Breast epithelium (tissue), 4 donors: ENCODE data around the gene STAU1. TPM values are rescaled to one million over a fixed set of nuclear protein-coding genes. Genes with fewer than 3 reads are reported as not detected.

Experiments used
- DNase-seq, 2 donors: peaks; one replicate each; pipeline ENCODE4 v3.0.0-alpha.2; 2019; ENCODE audit warnings: low spot score in 2 of 2
- H3K27ac ChIP-seq, 2 donors: fragments of 200-600 bp; sonication (generic) in 1 of 2; one replicate each; pipeline ENCODE4 v1.5.1; 2016 to 2019; ENCODE audit warnings: mild to moderate bottlenecking in 1 of 2
- H3K27me3 ChIP-seq, 2 donors: fragments of 200-600 bp; sonication (generic) in 1 of 2; one replicate each; pipeline versions ENCODE4 v1.5.1 to v1.6.0; 2017 to 2019; ENCODE audit warnings: control low read depth in 1 of 2, mild to moderate bottlenecking in 1 of 2
- H3K36me3 ChIP-seq: fragments of 200-600 bp; one replicate; pipeline ENCODE4 v1.5.1; 2019
- H3K4me1 ChIP-seq, 2 donors: fragments of 200-600 bp; sonication (generic); one replicate each; pipeline ENCODE4 v1.5.1; 2016 to 2019; ENCODE audit warnings: control low read depth in 1 of 2
- H3K4me3 ChIP-seq, 3 donors: fragments of 200-600 bp; sonication (generic); 1 replicate in 2 of 3; 2 replicates in 1 of 3; pipeline ENCODE4 v1.5.1; 2016 to 2019; ENCODE audit warnings: mild to moderate bottlenecking in 3 of 3, moderate library complexity in 2 of 3
- H3K9me3 ChIP-seq, 2 donors: fragments of 200-600 bp; sonication (generic) in 1 of 2; one replicate each; pipeline ENCODE4 v1.5.1; 2016 to 2019; ENCODE audit warnings: control low read depth in 1 of 2
- CTCF ChIP-seq, 3 donors: fragments of 450-650 bp; IDR thresholded peaks; one replicate each; pipeline ENCODE4 v1.5.1; 2016 to 2017; ENCODE audit warnings: antibody characterized with exemption in 3 of 3, mild to moderate bottlenecking in 3 of 3, moderate library complexity in 3 of 3
- POLR2A ChIP-seq: fragments of 450-650 bp; IDR thresholded peaks from one replicate; pipeline ENCODE4 v1.6.1; 2016; ENCODE audit warnings: antibody characterized with exemption, mild to moderate bottlenecking, moderate library complexity
- POLR2AphosphoS5 ChIP-seq, 3 donors: sonication (generic); formaldehyde crosslinking; IDR thresholded peaks; one replicate each; pipeline ENCODE4 v1.6.1; 2017; ENCODE audit warnings: antibody characterized with exemption in 3 of 3
- intact Hi-C: fragments of 100-400 bp; cut with DNase I; formaldehyde crosslinking; loops from one replicate; pipeline ENCODE4 v1.15.1; 2023; ENCODE audit warnings: low total_unique reads
- total RNA-seq, 3 donors: library from RNA; depleted of rRNA; stranded (reverse); fragments of >200 nt; gene quantifications; one replicate each; pipeline ENCODE4 v1.1.0, GENCODE V29; 2016

STAU1 gene
- total RNA-seq: 10 to 100 TPM; 79.8 to 85.2 (median 79.9) TPM

- intact Hi-C loops: no loop called here
- TF ChIP-seq POLR2AphosphoS5 (IDR thresholded peaks at IDR 0.05): peak; percentile 11 to 63 (median 51)
- no peak for TF ChIP-seq CTCF (IDR thresholded peaks at IDR 0.05)
- peak; percentile 57 for TF ChIP-seq POLR2A
Measured at GRCh38 chr20:49187851-49188641, at the start of gene STAU1. TSS of gene STAU1 (minus strand) at chr20:49188334. CDS start at chr20:49166201, 22,133 bp downstream.

GRCh38 chr20:49237531-49237930, 49.4 kb upstream of the STAU1 start:
- Histone ChIP-seq H3K4me1 (no peaks in the 10 kb centered on the region), H3K9me3 (no peaks in the 10 kb centered on the region), H3K27ac (no peak overlapping the region), H3K27me3 (no peaks in the 10 kb centered on the region), H3K36me3 (peaks cover 45% of the 10 kb centered on the region), H3K4me3 (no peak overlapping the region)
- DNase-seq: no peak
- intact Hi-C loops: loop anchor here (10.0 kb wide), 1 partner anchor 1993 kb away; no protein-coding TSS in a partner anchor
- TF ChIP-seq CTCF (IDR thresholded peaks at IDR 0.05) (no peak), POLR2A (no peak), POLR2AphosphoS5 (IDR thresholded peaks at IDR 0.05) (no peak)

More at GRCh38 chr20:49187851-49188641, at the start of gene STAU1:
- Histone ChIP-seq H3K27me3 (no peaks in the 10 kb centered on the region), H3K27ac (peak within 1 kb of the TSS; percentile 92 to 96), H3K4me1 (peaks cover 0 to 7% of the 10 kb centered on the region in 2 donors), H3K9me3 (no peaks in the 10 kb centered on the region), H3K36me3 (no peaks in the 10 kb centered on the region), H3K4me3 (peak within 1 kb of the TSS; percentile 67 to 96 (median 87))
- DNase-seq: peak; percentile 92 to 94

- Histone ChIP-seq H3K36me3 (peaks cover 45% of the 10 kb centered on the region), H3K4me1 (no peaks in the 10 kb centered on the region), H3K27ac (no peak overlapping the region), H3K27me3 (no peaks in the 10 kb centered on the region), H3K9me3 (no peaks in the 10 kb centered on the region), H3K4me3 (no peak overlapping the region)
- DNase-seq: no peak
- TF ChIP-seq POLR2A: no peak
- TF ChIP-seq CTCF (IDR thresholded peaks at IDR 0.05): no peak
- no peak for TF ChIP-seq POLR2AphosphoS5 (IDR thresholded peaks at IDR 0.05)
- intact Hi-C loops: loop anchor here (10.0 kb wide), 1 partner anchor 1992 kb away; no protein-coding TSS in a partner anchor
Measured at GRCh38 chr20:49236301-49236700, 48.2 kb upstream of the STAU1 start.

GRCh38 chr20:49234831-49235230, 46.7 kb upstream of the STAU1 start:
- no peaks in the 10 kb centered on the region for H3K27me3 ChIP-seq
- intact Hi-C loops: loop anchor here (10.0 kb wide), 1 partner anchor 1990 kb away; no protein-coding TSS in a partner anchor
- H3K4me1 ChIP-seq: no peaks in the 10 kb centered on the region
- no peak overlapping the region for H3K27ac ChIP-seq
- peaks cover 51% of the 10 kb centered on the region for H3K36me3 ChIP-seq
- TF ChIP-seq POLR2AphosphoS5 (IDR thresholded peaks at IDR 0.05) (no peak), POLR2A (no peak), CTCF (IDR thresholded peaks at IDR 0.05) (no peak)
- DNase-seq: no peak
- no peaks in the 10 kb centered on the region for H3K9me3 ChIP-seq
- H3K4me3 ChIP-seq: no peak overlapping the region

GRCh38 chr20:49233226-49233625, 45.1 kb upstream of the STAU1 start:
- H3K4me1 ChIP-seq: no peaks in the 10 kb centered on the region
- peaks cover 43% of the 10 kb centered on the region for H3K36me3 ChIP-seq
- H3K27ac ChIP-seq: no peak overlapping the region
- no peaks in the 10 kb centered on the region for H3K9me3 ChIP-seq
- TF ChIP-seq POLR2A (no peak), POLR2AphosphoS5 (IDR thresholded peaks at IDR 0.05) (no peak), CTCF (IDR thresholded peaks at IDR 0.05) (no peak)
- H3K4me3 ChIP-seq: no peak overlapping the region
- no peak for DNase-seq
- H3K27me3 ChIP-seq: no peaks in the 10 kb centered on the region
- intact Hi-C loops: loop anchor here (10.0 kb wide), 1 partner anchor 1988 kb away; no protein-coding TSS in a partner anchor
